PC-3 (cell line): ENCODE measurements around the gene CNTNAP2. TPM values are rescaled to one million over a fixed set of nuclear protein-coding genes. Genes with fewer than 3 reads are reported as not detected.

Experiments used
- ATAC-seq: fragments of 200-7000 bp; cut with Tn5 transposase; 2 replicates; pipeline ENCODE4 v1.9.1; 2020; ENCODE audit warnings: mild to moderate bottlenecking, moderate library complexity
- BruUV-seq: library from RNA; stranded (reverse); fragments of 400-500 nt; replicated peaks from 2 replicates; lab custom pipeline; 2021; lab: Mats Ljungman, UMichigan
- CTCF ChIA-PET: fragments of 300-600 bp; sonication (Branson Sonifier 250); formaldehyde crosslinking; loops from one replicate; lab custom pipeline; 2022; ENCODE audit warnings: antibody characterized with exemption; lab: Charles Lee
- POLR2A ChIA-PET: fragments of 300-600 bp; sonication (Branson Sonifier 250); formaldehyde crosslinking; loops from one replicate; lab custom pipeline; 2022; ENCODE audit warnings: antibody characterized with exemption; ENCODE audit not compliant: unreplicated experiment; lab: Charles Lee
- DNase-seq: peaks from one replicate; pipeline ENCODE4 v3.0.0-alpha.2; 2015
- H2AFZ ChIP-seq: fragments of 300-600 bp; sonication (generic); 2 replicates; pipeline ENCODE4 v1.6.0; 2016; ENCODE audit warnings: antibody characterized with exemption, low read length
- H3F3A ChIP-seq: fragments of 300-600 bp; sonication (generic); one replicate; pipeline ENCODE4 v1.6.0; 2017; ENCODE audit warnings: antibody characterized with exemption, low read length, control low read depth, mild to moderate bottlenecking; ENCODE audit not compliant: unreplicated experiment
- H3K27ac ChIP-seq: fragments of 300-600 bp; sonication (generic); 2 replicates; pipeline ENCODE4 v1.5.1; 2016; ENCODE audit warnings: mild to moderate bottlenecking, low read length
- H3K27me3 ChIP-seq: fragments of 300-600 bp; sonication (generic); 2 replicates; pipeline ENCODE4 v1.6.1; 2016; ENCODE audit warnings: low read length, mixed read lengths
- H3K36me3 ChIP-seq: fragments of 300-600 bp; sonication (generic); 2 replicates; pipeline ENCODE4 v1.6.1; 2016; ENCODE audit warnings: low read depth, mixed run types, low read length, mixed read lengths
- H3K4me1 ChIP-seq: fragments of 300-600 bp; sonication (generic); 2 replicates; pipeline ENCODE4 v1.5.1; 2016; ENCODE audit warnings: low read length; ENCODE audit not compliant: insufficient read depth
- H3K4me2 ChIP-seq: fragments of 300-600 bp; sonication (generic); 2 replicates; pipeline ENCODE4 v1.6.0; 2016; ENCODE audit warnings: low read length
- H3K4me3 ChIP-seq: fragments of 300-600 bp; sonication (generic); 2 replicates; pipeline ENCODE4 v1.5.1; 2016; ENCODE audit warnings: mild to moderate bottlenecking, low read length, mixed read lengths
- H3K79me2 ChIP-seq: fragments of 300-600 bp; sonication (generic); 2 replicates; pipeline ENCODE4 v1.6.1; 2017; ENCODE audit warnings: low read length, mixed read lengths
- H3K9ac ChIP-seq: fragments of 300-600 bp; sonication (generic); 2 replicates; pipeline ENCODE4 v1.6.0; 2016; ENCODE audit warnings: mild to moderate bottlenecking, low read length
- H3K9me2 ChIP-seq: fragments of 300-600 bp; sonication (generic); replicated peaks from 2 replicates; pipeline ENCODE4 v1.6.1; 2016; ENCODE audit warnings: mixed run types, low read length, mixed read lengths
- H3K9me3 ChIP-seq: fragments of 300-600 bp; sonication (generic); 2 replicates; pipeline ENCODE4 v1.6.1; 2016; ENCODE audit warnings: low read length, mixed read lengths
- H4K20me1 ChIP-seq: fragments of 300-600 bp; sonication (generic); 2 replicates; pipeline ENCODE4 v1.6.1; 2016; ENCODE audit warnings: low read length, mixed read lengths
- CTCF ChIP-seq: fragments of 300-600 bp; sonication (generic); conservative IDR thresholded peaks from 2 replicates; pipeline ENCODE4 v1.5.1; 2017; ENCODE audit warnings: antibody characterized with exemption, low read depth, mild to moderate bottlenecking, low read length
- EZH2 ChIP-seq: fragments of 300-600 bp; sonication (generic); IDR thresholded peaks from one replicate; pipeline ENCODE4 v1.6.1; 2017; ENCODE audit warnings: antibody characterized with exemption, mild to moderate bottlenecking, low read length; ENCODE audit not compliant: unreplicated experiment
- EZH2phosphoT487 ChIP-seq: fragments of 300-600 bp; sonication (generic); IDR thresholded peaks from 2 replicates; pipeline ENCODE4 v1.6.1; 2018; ENCODE audit warnings: mild to moderate bottlenecking, antibody characterized with exemption, low read length, borderline replicate concordance
- intact Hi-C: fragments of 100-400 bp; cut with micrococcal nuclease; formaldehyde crosslinking; loops from 2 replicates; pipeline ENCODE4 v1.9.0; 2023
- total RNA-seq: library from RNA; depleted of rRNA; stranded (reverse); fragments of >200 nt; gene quantifications from 2 replicates; pipeline ENCODE4 v1.2.3, GENCODE V29; 2014

The CNTNAP2 gene
- total RNA-seq, 1 experiment from 2014 or later: 1.5 TPM

GRCh38 chr7:147978201-147978600, 1861.6 kb downstream of the CNTNAP2 start:
- H3K36me3 ChIP-seq: no peaks in the 10 kb centered on the region
- DNase-seq (no peak), ATAC-seq (no peak)
- H3K9ac ChIP-seq: no peak overlapping the region
- H4K20me1 ChIP-seq: no peaks in the 10 kb centered on the region
- H3F3A ChIP-seq: no peaks in the 10 kb centered on the region
- no peak overlapping the region for H3K27ac ChIP-seq
- H3K4me2 ChIP-seq: no peak overlapping the region
- H3K79me2 ChIP-seq: no peaks in the 10 kb centered on the region
- TF ChIP-seq CTCF: no peak
- no peak for TF ChIP-seq EZH2phosphoT487
- no peak for TF ChIP-seq EZH2
- no TSS peak for BruUV-seq
- H2AFZ ChIP-seq: no peak overlapping the region
- intact Hi-C loops: no loop called here
- H3K4me3 ChIP-seq: no peak overlapping the region
- H3K9me2 ChIP-seq: no peaks in the 10 kb centered on the region
- H3K4me1 ChIP-seq: no peaks in the 10 kb centered on the region
- CTCF ChIA-PET: no interaction called here
- no peaks in the 10 kb centered on the region for H3K9me3 ChIP-seq
- POLR2A ChIA-PET: no interaction called here
- H3K27me3 ChIP-seq: no peaks in the 10 kb centered on the region

- BruUV-seq: no TSS peak
- Histone ChIP-seq H2AFZ (no peak overlapping the region), H3K27me3 (no peaks in the 10 kb centered on the region), H3K4me3 (no peak overlapping the region), H3K9me3 (no peaks in the 10 kb centered on the region), H3K9me2 (no peaks in the 10 kb centered on the region), H3K79me2 (no peaks in the 10 kb centered on the region), H3K4me2 (no peak overlapping the region), H3K9ac (no peak overlapping the region), H3K36me3 (no peaks in the 10 kb centered on the region), H4K20me1 (no peaks in the 10 kb centered on the region), H3K27ac (no peak overlapping the region), H3K4me1 (no peaks in the 10 kb centered on the region), H3F3A (no peaks in the 10 kb centered on the region)
- DNase-seq (no peak), ATAC-seq (no peak)
- CTCF ChIA-PET: no interaction called here
- intact Hi-C loops: no loop called here
- TF ChIP-seq CTCF: no peak
- POLR2A ChIA-PET: no interaction called here
These were observed 1862.0 kb downstream of the CNTNAP2 start for GRCh38 chr7:147978651-147979050.

- Histone ChIP-seq H3F3A (no peaks in the 10 kb centered on the region), H3K4me2 (no peak overlapping the region), H3K27ac (no peak overlapping the region), H3K27me3 (no peaks in the 10 kb centered on the region), H3K4me3 (no peak overlapping the region), H3K4me1 (no peaks in the 10 kb centered on the region), H2AFZ (no peak overlapping the region), H3K9me2 (no peaks in the 10 kb centered on the region), H3K9ac (no peak overlapping the region), H3K9me3 (no peaks in the 10 kb centered on the region), H3K79me2 (no peaks in the 10 kb centered on the region), H3K36me3 (no peaks in the 10 kb centered on the region), H4K20me1 (no peaks in the 10 kb centered on the region)
- TF ChIP-seq CTCF: no peak
- no peak for TF ChIP-seq EZH2
- TF ChIP-seq EZH2phosphoT487: no peak
- no peak for ATAC-seq
- ChIA-PET POLR2A (no interaction called here), CTCF (no interaction called here)
- intact Hi-C loops: no loop called here
- no TSS peak for BruUV-seq
- no peak for DNase-seq
These were observed 1864.5 kb downstream of the CNTNAP2 start for GRCh38 chr7:147980826-147981813.
